IPS-NIHi7 (cell line): ENCODE results near the gene YPEL3.
"Not testable (repeated sequence)": the region's sequence is repeated elsewhere in the genome, so short reads cannot be mapped to it uniquely, and the experiment has no call there.

ENCODE experiments used
- DNase-seq: peaks from one replicate; pipeline ENCODE4 v3.0.0; 2012; ENCODE audit warnings: mixed read lengths; ENCODE audit errors: extremely low spot score

YPEL3 gene

DNA sequence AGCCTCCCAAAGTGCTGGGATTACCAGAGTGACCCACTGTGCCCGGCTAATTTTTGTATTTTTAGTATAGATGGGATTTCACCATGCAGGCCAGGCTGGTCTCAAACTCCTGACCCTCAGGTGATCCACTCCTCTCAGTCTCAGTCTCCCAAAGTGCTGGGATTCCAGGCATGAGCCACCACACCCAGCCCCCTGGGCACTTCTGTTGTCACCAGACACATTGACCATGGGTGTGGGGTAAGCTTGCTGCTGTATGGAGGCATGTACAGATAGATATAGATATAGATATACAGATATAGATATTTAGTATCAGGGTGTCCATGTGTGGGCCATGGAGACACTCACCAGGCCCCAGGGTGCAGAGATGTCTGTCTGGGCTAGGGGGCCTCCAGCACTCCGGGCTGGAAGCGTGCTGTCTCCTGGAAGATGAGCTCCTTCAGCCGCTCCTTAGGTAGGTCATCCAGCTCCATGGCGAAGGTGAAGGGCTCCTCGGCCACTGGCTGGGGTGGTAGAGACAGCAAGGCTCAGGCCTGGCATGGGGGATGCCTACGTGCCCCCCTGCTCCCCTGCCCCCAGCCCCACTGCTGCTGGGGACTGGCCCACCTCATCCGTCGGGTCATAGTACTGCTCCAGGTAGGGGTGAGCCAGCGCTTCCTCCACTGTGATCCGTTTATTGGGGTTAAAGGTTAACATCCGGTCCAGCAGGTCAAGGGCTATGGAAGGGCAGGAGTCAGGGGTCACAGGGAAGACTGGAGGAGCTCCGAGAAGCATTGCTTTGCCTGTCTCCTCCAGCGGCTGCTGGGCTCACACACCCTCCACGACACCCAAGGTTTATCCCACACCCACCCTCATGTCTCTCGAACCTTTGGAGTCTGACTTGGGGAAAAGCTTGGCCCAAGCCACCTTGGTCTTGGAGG is 20.5 kb upstream of the YPEL3 start:
- DNase-seq: no peak

DNA sequence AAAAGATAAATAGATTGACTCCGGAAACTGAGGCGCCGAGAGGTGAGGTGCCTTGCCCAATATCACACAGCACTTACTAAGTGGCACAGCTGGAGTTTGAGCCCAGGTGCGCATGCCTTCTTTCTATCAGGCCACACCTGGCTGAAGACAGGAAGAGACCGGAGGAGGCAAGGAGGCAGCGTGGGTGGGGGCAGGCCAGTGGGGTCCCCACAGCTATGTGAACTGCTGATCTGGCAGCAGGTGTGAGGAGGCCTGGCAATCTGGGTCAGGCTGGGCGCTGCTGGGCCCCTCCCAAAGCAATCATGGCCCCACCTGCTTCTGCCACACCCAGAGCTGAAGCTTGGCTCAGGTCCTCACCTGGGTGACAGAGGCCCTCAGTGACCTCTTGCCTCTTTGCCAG is 19.2 kb upstream of the YPEL3 start:
- no peak for DNase-seq

DNA sequence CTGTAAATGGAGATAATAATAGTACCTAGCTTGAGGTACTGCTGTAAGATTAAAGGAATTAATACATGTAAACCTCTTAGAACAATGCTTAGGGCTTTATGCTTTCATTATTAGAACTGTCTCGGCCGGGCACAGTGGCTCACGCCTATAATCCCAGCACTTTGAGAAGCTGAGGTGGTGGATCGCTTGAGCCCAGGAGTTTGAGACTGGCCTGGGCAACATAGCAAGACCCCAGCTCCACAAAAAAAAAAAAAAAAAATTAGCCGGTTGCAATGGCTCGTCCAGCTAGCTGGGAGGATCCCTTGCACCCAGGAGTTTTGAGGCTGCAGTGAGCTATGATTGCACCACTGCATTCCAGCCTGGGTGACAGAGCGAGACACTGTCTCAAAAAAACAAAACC is 18.8 kb upstream of the YPEL3 start:
- not testable (repeated sequence) for DNase-seq

DNA sequence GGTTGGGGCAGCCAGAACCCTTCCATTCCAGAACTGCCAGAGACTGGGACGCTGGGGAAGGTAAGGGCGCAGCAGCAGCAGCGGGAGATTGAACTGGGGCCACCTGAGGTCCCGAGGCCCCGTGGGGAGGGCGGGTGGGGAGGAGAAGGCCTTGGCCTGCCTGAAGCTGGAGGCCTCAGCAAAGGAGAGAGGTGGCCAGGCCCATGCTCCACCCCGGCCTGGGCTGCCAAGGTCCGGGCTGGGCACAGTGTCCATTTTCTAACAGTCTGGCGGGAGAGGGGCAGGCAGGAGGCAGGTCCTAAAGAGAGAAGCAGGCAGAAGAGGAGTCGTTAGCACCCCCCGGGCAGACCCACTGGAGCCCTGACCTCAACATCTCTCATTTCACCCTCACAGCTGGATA is 18.4 kb upstream of the YPEL3 start:
- no peak for DNase-seq

DNA sequence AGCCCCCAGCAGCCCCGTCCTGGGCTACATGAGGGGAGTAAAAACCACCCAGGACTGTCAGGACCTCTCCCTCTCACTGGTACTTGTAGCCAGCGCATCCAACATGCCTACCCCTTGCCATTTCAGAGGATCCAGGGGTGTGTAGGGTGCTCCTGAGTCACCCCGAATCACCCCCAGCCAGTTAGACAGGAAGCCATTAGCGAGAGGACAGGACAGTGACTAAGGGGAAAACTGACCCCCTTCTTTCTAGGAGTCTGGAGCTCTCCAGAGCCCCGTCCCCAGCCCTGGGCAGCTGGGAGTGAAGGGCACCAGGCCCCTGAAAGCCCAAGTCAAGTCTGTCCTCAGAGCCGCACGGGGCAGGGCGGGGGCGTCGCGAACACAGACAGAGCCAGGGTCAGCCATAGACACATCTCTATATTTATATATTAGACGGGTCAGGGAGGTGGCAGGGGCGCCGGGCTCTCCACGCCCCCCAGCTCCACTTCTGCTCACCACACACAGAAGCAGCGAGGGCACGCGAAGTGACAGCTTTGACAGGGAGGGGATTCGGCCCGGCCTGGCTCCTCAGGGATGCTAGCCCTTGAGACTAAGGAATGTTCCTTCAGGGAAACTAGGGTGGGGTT is 17.8 kb upstream of the YPEL3 start:
- no peak for DNase-seq

DNA sequence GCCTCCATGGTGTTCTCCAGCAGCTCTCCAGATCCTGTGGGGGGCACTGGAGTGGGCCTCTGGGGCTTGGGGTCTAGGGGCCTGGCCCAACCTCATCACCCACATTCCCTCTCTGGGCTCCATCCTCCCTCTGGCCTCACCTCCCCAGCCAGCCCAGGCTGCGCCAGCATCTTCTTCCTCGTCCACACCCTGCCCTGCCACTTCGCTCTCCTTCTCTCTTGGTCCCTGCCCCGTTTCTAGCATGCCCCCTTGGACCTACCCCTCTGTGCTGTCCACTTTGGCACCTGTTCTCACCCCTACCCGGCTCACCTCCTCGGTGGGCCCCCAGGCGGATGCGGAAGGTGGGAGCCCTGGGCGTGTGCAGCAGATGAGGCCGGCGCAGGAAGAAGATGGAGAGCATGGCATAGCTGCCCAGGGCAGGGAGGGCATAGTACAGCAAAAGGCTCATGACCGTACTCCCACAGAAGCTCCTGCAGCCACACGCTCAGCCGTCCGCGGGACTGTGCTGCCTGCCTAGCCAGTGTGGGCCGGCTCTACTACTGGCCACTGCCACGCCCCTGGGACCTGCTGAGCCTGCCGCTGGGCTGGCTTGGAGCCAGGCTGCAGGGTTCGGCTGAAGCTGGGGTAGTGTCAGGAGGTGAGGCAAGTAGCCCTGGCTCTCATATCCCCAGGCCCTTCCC is 17.2 kb upstream of the YPEL3 start, which contains the start of gene GDPD3:
Gene GDPD3, minus strand, starts transcription at position 507 of the 680 bp plus-strand sequence. Its CDS starts 59 bp downstream, at position 448.
- no peak for DNase-seq

DNA sequence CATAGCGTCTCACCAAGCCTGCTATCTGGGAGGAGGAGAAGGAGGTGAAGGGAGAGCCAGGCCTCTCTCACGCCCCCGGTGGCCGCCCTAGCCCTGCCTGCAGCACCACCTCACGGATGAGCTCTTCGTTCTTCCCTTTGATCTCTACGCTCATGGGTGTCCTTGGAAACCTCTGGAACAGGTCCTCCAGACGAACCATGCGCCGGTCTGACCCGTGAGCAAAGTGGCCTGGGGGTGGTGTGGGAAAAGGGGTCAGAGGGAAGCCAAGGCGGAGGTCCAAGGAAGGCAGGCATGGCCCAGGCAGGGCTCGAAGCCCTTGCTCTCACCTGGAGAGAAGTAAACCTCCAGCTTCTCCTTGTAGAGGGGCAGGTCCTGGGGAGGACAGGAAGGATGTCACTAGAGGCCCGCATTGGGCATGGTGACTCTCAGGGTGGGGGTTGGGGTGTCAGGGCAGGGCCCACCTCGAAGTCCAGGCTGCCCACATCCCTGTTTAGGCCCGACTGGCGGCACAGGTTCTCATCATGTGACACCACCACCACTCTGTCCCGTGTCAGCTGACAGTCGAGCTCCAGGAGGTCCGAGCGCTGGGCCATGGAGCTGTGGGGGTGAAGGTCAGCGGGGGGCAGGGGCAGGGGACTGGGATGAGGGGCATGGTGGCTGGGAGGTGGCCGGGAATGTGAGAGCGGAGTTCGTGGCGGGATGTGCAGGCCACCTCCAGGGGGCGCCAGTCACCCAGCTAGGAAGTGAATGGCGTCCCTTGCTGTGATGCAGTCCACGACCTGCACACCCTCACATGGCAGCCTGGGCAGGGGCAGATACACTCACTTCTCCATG is 16.4 kb upstream of the YPEL3 start:
- DNase-seq: peak; percentile 87

DNA sequence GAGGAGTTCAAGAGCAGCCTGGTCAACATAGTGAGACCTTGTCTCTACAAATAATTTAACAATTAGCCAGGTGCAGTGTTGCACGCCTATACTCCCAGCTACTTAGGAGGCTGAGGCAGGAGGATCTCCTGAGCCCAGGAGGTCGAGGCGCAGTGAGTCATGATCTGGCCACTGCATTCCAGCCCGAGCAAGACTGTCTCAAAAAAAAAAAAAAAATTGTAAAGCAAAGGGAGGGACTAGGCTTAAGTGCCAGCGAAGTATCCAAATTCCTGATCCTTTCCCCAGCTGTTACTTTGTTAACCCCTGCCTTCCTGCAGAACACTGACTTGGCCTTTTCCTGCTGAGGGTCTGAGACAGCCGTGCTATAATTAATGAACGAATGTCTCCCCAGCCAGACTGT is 14.6 kb upstream of the YPEL3 start:
- no peak for DNase-seq

DNA sequence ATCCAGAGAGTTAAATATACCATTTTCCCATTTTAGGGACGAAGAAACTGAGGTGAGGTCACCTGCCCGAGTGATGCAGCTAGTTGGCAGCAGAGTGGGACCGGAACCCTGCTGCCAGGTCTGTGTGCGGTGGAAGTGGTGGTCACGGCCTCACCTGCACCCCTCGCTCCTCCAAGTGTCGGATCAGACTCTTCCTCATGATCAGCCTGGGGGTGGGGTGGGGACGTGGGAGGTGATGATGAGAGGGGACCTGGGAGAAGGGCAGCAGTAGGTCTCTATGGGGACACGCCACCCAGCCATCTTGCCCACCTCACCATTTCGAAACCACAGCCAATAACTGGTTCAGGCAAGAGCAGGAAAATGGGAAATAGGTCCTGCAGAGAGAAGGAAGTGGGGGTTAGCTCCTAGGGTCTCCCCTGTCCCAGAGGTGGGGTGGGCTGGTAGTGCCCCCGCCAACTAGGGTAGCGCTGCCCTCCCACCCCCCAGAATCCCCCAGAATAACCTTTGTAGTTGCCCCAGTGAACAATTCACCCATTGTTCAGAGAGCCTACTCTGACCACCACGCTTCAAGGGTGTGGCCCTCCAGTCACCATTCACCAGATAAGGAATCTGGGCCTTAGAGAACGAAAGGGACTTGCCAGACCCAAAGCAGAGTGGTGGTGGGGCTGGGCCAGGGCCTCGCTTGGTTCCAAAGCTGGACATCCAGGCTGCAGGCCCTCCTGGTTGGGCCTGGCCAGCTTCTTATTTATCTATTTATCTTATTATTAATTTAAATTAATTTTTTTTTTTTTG is 12.2 kb upstream of the YPEL3 start:
- DNase-seq: no peak

DNA sequence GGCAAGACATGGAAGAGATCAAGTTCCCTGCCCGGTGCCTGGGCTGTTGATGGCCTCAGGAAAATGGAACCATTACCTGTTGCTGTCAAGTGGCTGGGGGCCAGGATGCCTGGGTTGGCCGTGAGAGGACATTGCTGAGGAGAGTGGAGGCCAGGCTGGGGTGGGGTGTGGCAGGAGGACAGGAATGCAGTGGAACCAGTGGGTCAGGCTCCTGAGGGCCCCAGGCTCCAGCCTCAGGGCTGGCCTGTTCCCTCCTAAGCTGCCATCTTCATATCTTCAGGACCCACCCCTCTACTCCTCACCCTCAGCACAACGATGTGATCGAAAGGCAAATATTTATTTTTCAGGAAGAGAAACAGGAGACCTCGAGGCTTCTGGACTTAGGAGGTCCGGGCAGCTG is 8.5 kb upstream of the YPEL3 start:
- DNase-seq: no peak

DNA sequence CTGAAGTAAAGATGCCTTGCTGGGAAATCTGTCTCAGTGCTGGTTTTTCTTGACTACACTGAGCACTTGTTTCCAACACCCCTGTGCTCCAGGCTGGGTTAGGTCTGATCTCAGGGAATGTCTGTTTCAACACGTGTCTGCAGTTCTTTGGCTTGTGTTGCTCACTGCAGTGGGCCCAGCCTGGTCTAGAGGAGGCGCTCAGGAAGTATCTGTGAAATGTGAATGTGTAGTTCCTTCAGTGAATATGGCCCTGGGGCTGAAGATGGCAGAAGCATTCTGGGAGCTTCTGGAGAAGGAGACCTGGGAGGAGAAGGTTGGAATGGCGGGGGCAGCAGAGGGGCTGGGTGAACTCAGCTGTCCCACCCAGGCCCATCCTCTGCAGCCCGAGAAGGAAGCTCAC is 8.1 kb upstream of the YPEL3 start:
- no peak for DNase-seq

DNA sequence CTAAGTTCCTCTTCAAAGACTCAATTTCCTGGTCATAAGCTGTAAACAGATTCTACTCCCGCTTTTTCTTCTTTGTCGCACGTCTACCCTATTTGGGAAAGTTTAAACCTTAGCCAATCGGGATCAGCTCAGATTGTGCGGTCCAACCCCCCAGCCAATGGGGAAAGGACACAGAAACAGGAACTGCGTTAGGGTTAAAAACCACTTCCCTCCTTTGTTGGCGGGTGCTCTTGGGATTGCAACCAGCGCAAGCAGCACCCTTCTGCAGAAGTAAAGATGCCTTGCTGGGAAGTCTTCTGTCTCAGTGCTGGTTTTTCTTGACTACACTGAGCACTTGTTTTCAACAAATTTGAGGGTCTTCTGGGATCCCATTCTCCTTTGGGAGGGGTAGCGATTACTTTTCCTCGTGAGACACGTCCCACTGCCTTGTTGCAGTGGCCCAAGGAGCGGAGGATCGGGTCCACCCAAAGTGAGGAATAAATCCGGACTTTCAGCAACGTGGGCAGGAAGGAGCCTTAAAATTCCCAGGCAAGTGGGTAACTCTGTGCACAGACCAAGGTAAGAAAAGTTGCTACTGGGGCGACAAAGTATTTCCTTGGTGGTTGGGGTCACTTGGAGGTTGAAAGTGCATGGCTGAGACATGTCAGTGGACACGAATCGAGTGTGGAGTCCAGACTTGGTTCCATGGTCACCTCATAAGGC is 1.0 kb upstream of the YPEL3 start:
- peak; percentile 42 for DNase-seq

DNA sequence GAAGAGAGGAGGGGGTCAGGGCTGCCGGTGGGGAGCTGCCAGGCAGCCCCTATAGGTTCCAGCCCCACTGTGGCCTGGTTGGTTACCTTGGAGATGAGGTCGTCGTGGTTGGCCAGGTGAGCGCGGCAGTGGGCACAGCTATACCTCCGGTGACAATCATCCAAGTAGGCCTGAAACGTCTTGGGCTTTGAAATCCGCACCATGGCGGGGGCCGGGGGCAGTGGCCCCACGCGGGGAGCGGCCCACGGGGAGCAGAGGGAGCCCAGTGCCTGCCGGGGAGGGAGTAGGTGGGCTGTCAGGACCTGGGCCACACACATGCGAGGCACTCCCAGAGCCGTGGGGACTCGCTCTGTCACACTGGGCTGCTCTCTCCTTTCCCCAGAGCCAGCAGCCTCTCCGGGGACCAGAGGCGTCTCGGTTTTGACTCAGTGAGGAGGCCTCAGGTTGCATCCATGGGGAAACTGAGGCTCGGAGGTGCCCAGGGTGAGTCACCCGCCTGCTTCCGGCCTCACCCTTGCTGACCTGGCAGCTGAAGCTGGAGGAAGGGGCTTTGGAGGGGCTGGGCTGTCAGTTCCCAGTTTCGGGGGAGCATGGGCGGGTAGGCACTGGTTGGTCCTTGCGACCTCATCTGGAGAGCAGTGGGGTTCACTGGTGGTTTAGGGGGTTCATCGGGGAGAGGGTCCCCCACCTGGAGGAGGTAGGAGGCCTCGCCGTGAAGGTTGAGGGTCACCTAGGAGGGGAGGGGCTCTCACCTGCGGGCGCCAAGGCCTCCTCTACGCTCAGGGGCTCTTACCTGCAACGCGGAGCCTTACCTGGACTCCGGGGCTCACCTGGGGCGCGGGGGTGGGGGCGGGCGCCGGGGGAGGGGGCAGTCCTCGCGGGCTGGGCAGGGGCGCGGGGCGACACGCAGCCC is 591 bp downstream of the YPEL3 start:
- peak; percentile 51 for DNase-seq

DNA sequence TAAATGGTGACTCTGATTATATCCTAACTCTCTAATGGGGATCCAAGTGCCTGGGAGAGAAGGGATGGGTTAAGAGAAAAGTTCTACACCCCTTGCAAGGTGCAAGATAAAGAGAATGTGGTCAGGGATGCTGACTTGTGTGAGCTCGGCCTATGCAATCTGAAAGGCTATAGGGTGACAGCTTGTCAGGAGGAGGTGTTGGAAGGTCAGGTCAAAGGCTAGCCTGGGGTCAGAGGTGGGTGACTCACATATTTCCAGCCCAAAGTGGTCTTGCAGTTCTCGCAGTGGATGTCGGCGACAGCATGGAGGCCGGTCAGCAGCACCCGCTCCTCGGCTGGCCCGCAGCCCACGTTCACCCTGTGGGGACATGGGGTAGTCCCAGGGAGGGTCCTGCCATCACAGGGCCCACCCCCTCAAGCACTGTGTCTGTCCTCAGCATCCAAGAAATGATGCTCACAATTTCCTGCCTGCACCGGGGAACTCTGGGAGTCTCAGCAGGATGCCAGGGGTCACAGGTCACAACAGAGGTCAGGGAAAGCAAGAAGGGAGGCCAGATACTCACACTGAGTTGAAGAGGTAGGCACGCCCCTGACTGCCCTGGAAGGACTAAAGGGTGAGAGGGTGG is 1.4 kb downstream of the YPEL3 start:
- no peak for DNase-seq

DNA sequence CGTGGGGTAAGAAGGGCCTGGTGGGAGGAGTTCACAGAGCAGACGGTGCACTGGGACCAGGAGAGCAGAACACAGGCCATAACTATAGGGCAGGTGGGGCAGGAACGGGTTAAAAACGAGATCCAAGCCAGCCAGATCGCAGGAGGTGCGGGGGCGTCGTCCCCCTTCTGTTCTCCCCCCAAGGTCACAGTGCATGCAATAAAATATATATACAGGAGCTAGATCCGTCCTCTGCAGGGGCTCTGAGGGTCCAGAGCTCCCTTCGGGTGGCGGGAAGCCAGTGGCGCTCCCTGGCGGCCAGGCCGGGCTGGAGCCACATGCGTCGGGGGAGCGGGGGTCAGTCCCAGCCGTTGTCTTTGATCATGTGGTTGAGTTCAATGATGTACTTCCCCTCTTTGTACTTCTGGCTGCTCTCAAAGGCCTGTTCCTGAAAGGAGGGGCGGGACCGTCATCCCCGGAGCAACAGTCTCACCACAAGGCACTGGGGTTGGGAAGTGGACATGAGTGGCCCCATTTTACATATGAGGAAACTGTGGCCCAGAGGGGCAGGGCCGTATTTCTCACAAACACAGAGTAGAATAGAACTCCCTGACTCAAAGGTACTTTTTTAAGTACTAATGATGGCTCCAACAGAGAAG is 3.5 kb downstream of the YPEL3 start:
- peak; percentile 88 for DNase-seq

DNA sequence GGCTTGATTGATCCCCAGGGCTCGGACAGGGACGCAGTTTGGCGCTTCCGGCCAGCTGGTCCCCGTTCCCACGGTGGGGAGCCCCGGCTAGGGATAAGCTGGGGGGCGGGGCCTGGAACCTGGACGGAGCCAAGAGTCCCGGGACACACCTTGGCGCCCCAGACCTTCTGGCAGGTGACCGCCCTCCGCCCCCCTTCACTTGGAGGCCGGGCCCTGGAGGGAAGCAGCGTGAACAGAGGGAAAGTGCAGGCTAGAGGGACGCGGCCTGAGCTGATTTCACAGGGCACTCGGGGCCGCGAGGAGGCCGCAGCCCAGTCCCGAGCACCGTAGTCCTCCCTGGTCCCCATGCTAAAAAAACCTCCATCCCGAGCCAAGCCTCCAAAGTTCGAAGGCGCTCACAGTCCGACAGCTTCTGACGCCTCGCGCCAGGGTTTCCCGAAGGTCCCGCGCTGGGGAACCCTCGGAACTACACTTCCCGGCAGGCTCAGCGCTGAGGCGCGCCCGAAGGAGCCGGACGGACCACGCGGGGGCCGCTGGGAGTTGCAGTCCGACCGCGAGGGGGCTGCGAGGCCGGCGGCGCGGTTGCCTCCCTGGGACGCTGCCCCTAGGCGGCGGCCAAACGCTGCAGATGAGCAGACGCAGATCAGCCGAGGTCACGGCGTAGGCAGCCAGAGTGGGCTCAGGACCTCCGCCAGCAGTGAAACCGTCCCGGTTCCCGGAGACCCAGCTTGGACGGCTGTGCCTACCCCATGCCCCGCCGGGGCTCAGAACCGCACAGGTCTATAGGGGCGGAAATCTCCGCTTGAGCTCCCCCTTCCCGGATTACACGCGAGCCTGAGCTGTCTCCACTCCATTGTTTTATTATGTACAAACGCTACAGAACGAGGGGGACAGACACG is 4.3 kb downstream of the YPEL3 start, which contains the start of gene TBX6:
Gene TBX6, minus strand, starts transcription at position 451 of the 899 bp plus-strand sequence. CDS start 731 bp downstream, outside the sequence.
- peak; percentile 91 for DNase-seq
